Uterus (tissue), 4 donors: ENCODE measurements around the gene GALNTL6. TPM values are rescaled to one million over a fixed set of nuclear protein-coding genes. Genes with fewer than 3 reads are reported as not detected.

Experiments used
- DNase-seq, 2 donors: peaks; one replicate each; pipeline ENCODE4 v3.0.0-alpha.2; 2019 to 2020
- H3K27ac ChIP-seq, 2 donors: fragments of 200-600 bp; sonication (generic); 1 replicate in 1 of 2; 2 replicates in 1 of 2; pipeline ENCODE4 v1.5.1; 2016 to 2018
- H3K27me3 ChIP-seq, 2 donors: fragments of 200-600 bp; sonication (generic); one replicate each; pipeline ENCODE4 v1.5.1; 2018 to 2019; ENCODE audit warnings: control low read depth in 1 of 2
- H3K36me3 ChIP-seq, 2 donors: fragments of 200-600 bp; sonication (generic); one replicate each; pipeline ENCODE4 v1.5.1; 2019; ENCODE audit warnings: control low read depth in 1 of 2
- H3K4me1 ChIP-seq, 2 donors: fragments of 200-600 bp; sonication (generic); one replicate each; pipeline ENCODE4 v1.5.1; 2018 to 2019; ENCODE audit warnings: control low read depth in 1 of 2
- H3K4me3 ChIP-seq, 2 donors: fragments of 200-600 bp; sonication (generic); 1 replicate in 1 of 2; 2 replicates in 1 of 2; pipeline ENCODE4 v1.5.1; 2018 to 2019; ENCODE audit warnings: mild to moderate bottlenecking in 1 of 2
- H3K9me3 ChIP-seq, 2 donors: fragments of 200-600 bp; sonication (generic); one replicate each; pipeline ENCODE4 v1.5.1; 2019; ENCODE audit warnings: control low read depth in 1 of 2
- CTCF ChIP-seq, 4 experiments: fragments of 200-600 bp in 2 of 4; fragments of 450-650 bp in 2 of 4; sonication (generic) in 2 of 4; IDR thresholded peaks; one replicate each; pipeline ENCODE4 v1.5.1; 2016 to 2019; ENCODE audit warnings: antibody characterized with exemption in 4 of 4, mild to moderate bottlenecking in 2 of 4, moderate library complexity in 1 of 4
- POLR2A ChIP-seq, 2 donors: fragments of 450-650 bp; IDR thresholded peaks; one replicate each; pipeline ENCODE4 v1.6.1; 2016; ENCODE audit warnings: antibody characterized with exemption in 2 of 2, mild to moderate bottlenecking in 1 of 2, moderate library complexity in 1 of 2
- intact Hi-C: fragments of 100-400 bp; cut with DNase I; formaldehyde crosslinking; loops from one replicate; pipeline ENCODE4 v1.15.1; 2023; ENCODE audit warnings: low total_unique reads
- total RNA-seq, 4 donors: library from RNA; depleted of rRNA in 3 of 4; stranded (reverse); fragments of >200 nt in 3 of 4; gene quantifications; one replicate each; pipeline versions ENCODE4 v1.1.0 to v1.2.4, GENCODE V29; 2014 to 2023
- donor health status: DM: yes; HTN: yes; CAD: no.

Gene GALNTL6
- total RNA-seq, 4 donors from 2014 or later: 2.6 TPM; not detected in 3

- no peak overlapping the region for H3K27ac ChIP-seq
- no peaks in the 10 kb centered on the region for H3K27me3 ChIP-seq
- no peak for DNase-seq
- H3K4me1 ChIP-seq: no peaks in the 10 kb centered on the region
- H3K4me3 ChIP-seq: no peak overlapping the region
- H3K36me3 ChIP-seq: no peaks in the 10 kb centered on the region
- intact Hi-C loops: no loop called here
- TF ChIP-seq CTCF (IDR thresholded peaks at IDR 0.05) (no peak), POLR2A (IDR thresholded peaks at IDR 0.05) (no peak)
- no peaks in the 10 kb centered on the region for H3K9me3 ChIP-seq
These were observed 1013.7 kb downstream of the GALNTL6 start for GRCh38 chr4:172826861-172827260.

GRCh38 chr4:172830295-172830764 is 1017.1 kb downstream of the GALNTL6 start:
- no peak for DNase-seq
- H3K36me3 ChIP-seq: no peaks in the 10 kb centered on the region
- no peaks in the 10 kb centered on the region for H3K9me3 ChIP-seq
- no peaks in the 10 kb centered on the region for H3K4me1 ChIP-seq
- intact Hi-C loops: no loop called here
- H3K27me3 ChIP-seq: no peaks in the 10 kb centered on the region
- no peak overlapping the region for H3K27ac ChIP-seq
- TF ChIP-seq POLR2A (IDR thresholded peaks at IDR 0.05) (no peak), CTCF (IDR thresholded peaks at IDR 0.05) (peak; percentile 37 to 52 (median 40))
- no peak overlapping the region for H3K4me3 ChIP-seq

GRCh38 chr4:172836661-172837060 is 1023.5 kb downstream of the GALNTL6 start:
- Histone ChIP-seq H3K27ac (no peak overlapping the region), H3K36me3 (no peaks in the 10 kb centered on the region), H3K4me1 (no peaks in the 10 kb centered on the region), H3K4me3 (no peak overlapping the region), H3K9me3 (no peaks in the 10 kb centered on the region), H3K27me3 (no peaks in the 10 kb centered on the region)
- intact Hi-C loops: no loop called here
- DNase-seq: no peak
- no peak for TF ChIP-seq POLR2A (IDR thresholded peaks at IDR 0.05)
- TF ChIP-seq CTCF (IDR thresholded peaks at IDR 0.05): no peak

GRCh38 chr4:172838111-172838510 is 1024.9 kb downstream of the GALNTL6 start:
- Histone ChIP-seq H3K9me3 (no peaks in the 10 kb centered on the region), H3K27ac (no peak overlapping the region), H3K27me3 (no peaks in the 10 kb centered on the region), H3K36me3 (no peaks in the 10 kb centered on the region), H3K4me3 (no peak overlapping the region), H3K4me1 (no peaks in the 10 kb centered on the region)
- DNase-seq: no peak
- intact Hi-C loops: no loop called here
- TF ChIP-seq POLR2A (IDR thresholded peaks at IDR 0.05) (no peak), CTCF (IDR thresholded peaks at IDR 0.05) (no peak)

- Histone ChIP-seq H3K36me3 (no peaks in the 10 kb centered on the region), H3K27me3 (no peaks in the 10 kb centered on the region), H3K9me3 (no peaks in the 10 kb centered on the region), H3K4me1 (no peaks in the 10 kb centered on the region), H3K27ac (no peak overlapping the region), H3K4me3 (no peak overlapping the region)
- TF ChIP-seq CTCF (IDR thresholded peaks at IDR 0.05): no peak
- no peak for TF ChIP-seq POLR2A (IDR thresholded peaks at IDR 0.05)
- intact Hi-C loops: no loop called here
- DNase-seq: no peak
These were observed 1025.7 kb downstream of the GALNTL6 start for GRCh38 chr4:172838943-172839342.
